Hippocampal formation (tissue), 2 donors: ENCODE results near the gene GATA2.

Experiments
- DNase-seq, 2 donors: peaks; one replicate each; lab custom pipeline; 2025; lab: John Stamatoyannopoulos, UW

Gene GATA2

DNA sequence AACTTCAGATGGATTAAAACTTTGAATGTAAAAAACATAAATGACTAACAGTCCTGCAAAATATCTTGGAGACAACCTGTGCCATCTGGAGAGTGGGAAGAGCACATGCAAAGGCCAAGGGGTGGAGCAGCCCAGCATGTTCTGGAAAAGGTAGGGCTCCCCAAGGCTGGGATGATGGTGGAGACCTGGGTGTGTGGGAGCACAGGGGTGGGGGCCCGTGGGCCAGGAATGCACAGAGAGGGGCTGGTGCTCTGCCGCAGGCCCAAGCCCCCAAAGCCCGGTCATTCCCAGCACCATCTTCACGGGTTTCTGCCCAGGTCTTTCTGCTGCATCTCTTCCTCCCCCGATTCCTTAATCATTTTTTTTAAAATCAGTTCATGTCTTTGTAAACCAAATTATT lies 9.7 kb upstream of the GATA2 start:
- DNase-seq = no peak

DNA sequence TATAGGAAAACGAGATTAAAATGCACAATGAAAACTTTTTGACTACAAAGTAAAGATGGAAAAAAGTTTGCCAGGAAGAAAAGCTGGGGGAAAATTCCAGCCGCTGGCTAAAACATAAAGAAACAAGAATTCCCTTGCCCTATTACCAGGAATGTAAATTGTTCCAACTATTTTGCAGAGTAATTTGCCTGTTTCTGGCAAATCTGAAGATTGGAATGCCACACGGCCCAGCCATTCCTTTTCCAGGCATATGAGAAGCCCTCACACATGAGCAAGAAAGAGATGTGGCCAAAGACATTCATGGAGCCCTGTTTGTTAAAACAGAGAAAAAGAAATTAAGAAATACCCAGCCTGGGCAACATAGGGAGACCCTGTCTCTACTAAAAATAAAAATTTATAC lies 8.4 kb upstream of the GATA2 start:
- DNase-seq = no peak

DNA sequence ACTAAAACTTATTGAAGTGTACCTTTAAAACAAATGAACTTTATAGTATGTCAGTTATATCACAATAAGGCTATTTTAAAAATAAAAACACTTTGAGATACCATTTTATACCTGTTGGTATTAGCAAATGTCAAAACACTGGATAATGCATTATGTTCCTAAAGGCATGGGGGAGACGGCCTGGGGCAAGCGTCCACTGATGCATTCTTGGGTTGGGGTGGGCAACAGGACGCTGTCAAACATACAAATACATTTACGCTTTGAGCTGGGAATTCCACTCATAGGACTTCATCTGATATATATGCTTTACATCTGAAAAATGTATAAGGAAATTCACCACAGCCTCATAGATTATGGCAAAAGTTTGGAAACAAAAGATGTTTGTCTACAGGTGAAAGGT lies 7.6 kb upstream of the GATA2 start:
- DNase-seq = no peak

DNA sequence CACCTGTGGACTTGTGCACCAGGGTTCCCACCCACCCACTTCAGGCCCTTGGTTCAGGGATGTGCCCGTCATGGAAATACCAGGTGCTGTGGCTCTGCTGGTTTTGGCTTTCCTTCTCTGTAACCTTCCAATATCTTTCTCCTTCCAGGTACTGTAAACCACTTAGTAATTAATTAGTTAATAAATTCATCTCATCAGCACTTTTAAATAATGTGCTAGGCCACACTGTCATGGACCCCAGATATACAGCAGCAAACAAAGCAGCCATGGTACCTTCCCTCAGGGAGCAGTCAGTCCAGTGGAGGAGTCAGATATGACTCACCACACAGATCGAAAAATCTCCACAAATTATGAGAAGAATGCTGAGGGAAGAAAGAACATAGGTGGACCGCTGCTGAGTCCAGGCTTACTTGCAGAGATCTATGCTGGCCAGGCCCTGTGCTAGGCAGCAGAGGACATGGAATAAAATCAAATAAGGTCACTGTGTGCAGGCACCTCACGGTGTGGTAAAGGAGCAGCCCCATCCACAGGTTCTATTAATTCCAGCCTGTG lies 6.8 kb upstream of the GATA2 start:
- no peak for DNase-seq

DNA sequence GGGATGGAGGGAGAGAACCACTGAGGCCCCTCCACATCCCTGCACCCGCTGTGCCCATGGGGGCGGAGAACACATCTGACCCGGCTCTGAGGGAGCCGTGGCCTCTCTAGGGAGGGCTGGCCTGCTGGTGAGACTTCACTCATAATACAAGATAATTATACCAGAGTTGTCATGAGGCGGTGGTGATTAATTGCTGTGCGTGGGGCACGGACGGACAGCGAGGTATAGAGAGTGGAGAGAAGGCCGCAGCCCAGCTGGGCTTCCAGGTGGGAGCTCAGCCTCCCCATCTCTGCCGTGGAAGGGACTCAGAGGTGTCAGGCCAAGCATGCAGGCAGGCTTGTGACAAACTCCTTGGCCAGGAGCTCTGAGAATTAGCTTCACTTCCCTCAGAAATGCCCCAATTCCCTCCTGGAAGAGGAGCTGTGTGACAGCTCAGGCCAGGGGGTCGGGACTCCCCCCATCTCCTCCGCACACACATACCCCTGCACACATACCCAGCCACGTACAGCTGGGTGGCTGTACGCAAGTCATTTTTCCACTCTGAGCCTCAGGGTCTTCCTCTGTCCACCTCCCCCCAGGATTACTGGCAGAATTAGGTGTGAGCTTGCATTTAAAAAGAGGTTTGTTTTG lies 6.0 kb upstream of the GATA2 start:
- DNase-seq = no peak

DNA sequence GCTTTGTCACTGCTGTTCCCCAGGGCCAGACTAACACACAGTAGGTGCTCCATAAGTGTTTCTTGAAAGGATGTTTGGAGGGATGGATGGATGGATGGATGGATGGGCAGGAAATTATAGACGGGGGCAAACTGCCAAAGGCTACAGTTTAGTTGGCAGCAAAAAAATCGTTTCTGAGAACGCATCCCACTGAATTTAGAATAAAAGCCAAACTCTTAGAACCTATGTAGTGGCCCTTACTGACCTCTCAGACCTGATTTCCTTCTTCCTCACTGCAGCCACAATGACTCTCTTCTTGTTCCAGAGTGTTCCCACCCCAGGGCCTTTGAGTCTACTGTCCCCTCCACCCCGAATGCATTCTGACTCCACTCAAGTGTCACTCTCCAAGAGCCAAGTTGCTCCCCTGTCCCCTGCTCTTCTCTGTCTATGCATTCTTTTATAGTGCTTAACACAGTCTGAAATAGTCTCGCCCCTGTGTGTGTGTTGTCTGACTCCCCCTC lies 5.2 kb upstream of the GATA2 start:
- no peak for DNase-seq

DNA sequence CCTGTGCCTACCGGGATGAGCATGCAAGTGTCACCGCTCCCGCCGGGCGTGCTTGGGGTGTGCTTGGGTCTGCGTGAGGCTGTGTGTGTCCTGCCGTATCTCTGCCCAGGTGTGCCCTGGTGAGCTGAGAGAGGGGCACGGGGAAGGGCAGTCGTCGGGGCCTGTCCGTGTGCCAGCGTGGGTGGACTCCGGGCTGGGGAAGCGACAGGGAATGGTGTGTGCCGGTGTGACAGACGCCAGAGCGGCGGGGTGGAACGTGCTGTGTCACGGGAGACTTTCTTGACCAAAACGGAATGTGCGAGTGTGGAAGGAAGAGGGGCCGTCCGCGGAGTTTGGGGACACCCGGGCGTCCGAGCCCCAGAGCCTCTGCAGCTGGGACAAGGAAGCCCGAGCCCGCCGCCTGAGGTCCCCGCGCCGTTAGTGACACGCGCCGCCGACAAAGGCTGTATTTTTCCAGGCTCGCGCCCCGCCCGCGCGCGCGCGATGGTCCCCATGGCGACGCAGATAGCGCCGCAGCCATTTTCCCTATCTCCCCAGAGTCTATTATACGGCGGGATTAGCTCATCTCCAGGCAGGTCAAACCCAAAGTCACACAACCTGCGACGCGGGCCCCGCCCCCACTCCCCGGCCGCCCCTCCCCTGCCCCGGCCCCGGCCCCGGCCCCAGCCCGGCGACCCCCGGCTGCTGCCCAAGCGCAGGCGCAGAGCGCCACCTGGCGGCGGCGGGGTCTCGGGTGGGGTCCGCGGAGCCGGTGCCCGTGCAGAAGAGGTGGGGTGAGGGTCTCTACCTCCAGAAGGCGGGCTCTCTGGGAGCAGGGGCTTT lies 4.5 kb upstream of the GATA2 start:
- DNase-seq = peak; percentile 21 to 70

DNA sequence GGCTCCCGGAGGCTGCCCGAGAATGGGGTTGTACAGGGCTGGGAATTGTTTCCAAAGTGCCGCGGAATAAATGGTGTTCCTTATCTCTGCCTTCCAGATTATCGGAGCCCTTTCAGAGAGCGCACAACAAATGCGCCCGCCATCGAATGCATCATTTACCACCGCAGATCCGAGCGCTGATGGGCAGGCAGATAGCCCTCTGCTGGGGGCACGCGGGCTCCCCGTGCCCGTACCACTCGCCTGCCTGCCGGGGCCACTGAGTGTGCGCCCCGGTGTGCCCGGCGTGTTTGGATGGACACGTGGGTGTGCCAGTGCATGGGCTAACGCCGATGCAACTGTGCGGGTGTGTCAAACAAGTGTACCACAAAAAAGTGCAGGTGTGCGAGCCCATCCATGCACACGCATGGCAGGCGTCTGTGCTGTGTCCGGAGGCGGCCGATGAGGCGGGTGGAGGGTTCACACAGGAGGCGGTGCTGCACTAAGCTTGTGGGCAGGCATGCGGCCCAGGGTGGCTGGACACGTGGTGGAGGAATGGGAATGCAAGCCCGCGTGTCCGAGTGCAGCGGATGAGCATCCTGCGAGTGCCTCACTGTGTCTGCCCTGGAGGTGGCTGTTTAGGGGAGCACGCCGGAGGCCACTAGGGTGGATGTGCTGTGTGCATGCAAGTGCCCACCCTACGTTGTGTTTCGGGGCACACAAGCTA lies 3.8 kb upstream of the GATA2 start:
- DNase-seq = no peak

DNA sequence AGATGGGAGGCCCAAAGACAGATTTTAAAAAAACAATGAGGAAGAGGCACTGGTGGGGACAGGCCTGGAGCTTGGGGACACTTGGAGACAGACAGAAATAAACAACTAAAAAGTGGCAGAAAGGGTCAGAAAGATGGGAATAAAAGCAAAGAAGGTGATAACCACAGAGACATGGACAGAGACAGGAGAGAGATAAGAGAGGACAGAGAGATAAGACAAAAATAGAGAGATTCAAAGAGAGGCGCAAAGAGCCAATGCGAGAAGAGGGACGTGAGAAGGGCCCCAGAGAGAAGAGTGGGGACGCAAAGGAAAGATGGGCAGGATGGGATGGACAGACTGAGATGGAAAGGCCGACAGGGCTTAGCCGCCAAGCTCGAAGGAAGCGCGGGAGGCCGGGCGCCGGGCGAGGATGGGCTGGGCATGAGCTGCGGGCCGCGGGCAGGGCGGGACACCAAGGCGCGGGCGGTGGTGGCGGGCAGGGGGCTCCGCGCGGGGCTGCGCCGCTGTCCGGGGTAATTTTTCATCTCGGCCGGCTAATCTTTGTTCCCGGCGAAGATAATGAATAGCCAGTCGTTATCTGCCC lies 3.1 kb upstream of the GATA2 start:
- DNase-seq = no peak

DNA sequence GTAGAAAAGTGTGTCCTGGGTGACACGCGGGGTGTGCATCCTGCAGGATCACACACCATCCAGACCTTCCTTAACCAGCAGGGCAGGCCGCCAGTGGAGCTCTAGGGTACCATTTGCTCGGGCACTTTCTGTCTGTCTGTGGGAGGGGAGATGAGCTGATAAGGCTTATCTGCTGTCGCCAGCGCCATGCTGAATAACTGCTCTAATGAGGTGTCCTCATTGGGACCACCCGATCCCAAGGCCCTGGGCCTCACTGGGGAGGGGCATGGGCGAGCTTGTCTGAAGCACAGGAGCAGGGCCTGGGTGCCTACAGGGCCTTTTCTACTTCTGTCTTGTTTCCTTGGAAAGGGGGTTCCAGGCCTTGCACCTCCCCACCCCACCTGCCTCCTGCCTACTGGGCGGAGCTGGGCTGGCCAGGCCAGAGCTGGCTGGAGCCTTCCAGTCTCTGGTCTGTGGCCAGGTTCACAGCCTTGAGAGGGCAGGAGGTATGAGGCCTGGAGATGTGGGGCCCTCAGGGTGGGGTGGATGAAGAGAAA lies 2.5 kb upstream of the GATA2 start:
- no peak for DNase-seq

DNA sequence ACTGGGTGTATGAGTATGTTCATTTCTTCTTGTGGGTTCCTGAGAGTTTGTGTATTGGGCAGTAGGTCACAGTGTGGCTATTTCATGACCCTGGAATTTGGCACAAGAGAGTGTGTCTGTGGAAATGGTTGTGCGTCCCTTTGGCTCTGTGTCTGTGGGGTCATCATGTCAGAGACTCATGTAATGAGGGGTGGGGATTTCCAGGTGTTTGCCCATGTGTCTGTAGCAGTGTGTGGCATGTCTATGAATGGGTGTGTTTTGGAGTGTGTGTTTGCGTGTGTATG lies 1.3 kb upstream of the GATA2 start:
- no peak for DNase-seq

DNA sequence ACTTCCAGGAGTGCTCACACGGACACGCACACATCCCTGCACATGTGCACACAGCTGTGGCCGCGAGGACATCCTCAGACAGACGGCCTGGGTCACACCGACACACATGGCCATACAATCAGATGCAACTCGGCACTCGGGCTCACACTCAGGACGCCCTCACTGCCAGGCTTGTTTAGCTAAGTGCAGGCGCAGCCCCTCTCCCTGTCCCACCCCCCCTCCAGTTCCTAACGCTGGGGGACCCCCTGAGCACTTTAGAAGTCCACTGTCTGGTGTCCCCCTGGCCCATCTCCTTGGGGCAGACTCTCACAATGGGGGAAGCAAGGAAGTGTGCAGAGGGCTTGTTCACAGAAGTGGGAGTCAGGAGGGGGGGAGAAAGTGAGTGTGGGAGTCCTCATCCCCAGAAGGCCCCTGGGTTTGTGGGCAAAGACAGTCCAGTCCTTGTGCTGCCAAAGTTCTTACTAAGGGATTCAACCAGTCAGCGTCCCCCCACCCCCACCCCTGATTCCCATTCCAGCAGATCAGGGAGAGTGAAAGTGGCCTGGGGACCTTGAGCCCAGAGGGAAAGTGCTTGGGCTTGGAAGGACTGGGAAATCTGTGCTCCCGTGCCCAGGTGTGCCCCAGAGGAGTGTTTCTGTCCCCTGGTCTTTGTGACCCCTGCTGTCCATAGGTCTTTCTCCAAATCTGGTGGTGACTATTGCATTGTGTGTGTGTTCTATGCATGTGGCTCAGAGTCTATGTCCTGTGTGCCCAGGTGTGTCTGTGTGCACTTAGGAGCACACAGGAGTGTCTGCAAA lies 767 bp upstream of the GATA2 start:
- DNase-seq = no peak

DNA sequence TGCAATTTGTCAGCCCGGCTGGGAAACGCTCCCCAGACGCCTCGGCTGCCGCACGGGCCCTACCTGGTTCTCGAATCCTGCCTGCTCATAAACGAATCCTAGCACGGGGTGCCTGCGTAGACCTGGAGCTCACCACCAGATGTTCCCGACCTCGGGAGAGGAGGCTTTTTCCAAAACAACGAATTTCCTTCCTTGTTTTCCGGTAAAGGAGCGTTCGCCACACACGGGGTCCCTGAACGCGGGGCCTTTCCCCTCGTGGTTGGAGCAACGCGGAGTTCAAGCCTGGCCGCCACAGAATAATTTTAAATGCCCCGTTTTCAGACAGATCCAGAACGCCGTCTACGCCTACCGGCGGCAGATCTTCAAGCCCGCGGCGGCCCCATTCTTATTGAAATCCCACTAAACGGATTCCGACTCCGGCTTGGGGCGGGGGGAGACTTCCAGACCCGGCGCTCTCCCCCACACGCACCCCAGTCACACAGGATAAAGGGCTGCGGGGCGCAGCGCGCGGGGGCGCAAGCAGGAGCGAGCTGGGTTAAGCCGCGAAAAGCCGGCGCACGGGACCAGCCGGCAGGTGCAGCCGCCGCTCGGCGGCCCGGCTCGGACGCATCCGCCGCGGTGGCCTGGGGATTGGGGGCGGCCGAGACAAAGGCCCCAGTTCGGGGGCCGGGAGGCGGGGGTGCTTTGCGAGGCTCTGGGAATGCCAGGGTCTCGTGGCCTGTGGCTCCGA lies 895 bp downstream of the GATA2 start:
- no peak for DNase-seq

DNA sequence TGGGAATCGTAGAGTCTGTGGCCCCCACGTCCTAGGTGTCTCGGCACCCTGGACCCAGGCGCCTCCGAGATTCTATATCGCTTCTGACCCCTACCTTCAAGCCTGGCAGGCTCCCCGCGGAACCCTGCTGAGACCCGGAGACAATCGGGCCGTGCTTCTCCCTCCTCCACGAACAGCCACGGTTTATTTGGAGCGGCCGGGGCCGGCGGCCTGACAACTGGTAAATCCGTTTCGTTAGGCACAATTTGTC lies 1.4 kb downstream of the GATA2 start:
- DNase-seq = no peak

DNA sequence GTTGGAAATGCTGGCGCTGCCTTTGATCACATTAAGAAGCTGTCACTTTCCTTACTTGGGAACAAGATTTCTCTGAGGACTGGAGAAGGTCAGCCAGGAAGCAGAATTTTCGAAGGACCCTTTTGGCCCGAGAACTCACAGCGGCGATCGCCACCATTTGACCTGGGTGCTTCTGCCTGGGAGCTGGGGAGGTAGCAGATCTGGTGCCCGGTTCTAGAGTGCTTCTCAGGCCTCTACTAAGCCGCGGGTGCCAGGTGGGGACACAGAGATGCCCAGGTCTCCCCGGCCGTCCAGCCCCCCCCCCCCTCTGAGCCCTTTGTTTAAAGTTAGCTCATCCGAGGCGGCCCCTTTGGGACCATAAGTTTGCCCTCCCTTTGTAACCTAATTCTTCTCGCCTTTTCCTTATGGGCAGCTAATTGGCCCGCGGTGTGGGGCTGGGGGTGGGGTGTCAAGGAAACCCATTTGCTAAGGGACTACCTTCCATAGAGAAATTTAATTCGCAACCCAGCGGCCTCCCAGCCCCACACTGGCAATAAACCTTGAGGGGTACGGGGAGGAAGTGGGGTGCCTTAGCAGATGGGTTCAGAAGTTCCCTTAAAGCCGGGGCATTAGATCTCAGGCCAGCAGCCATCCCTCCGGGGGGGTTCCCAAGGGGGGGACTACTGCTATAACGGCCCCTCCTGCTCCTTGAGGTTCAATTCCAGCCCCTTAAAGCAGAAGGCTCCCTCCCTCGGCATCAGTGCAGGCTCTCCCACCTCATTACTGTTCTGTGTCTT lies 1.9 kb downstream of the GATA2 start:
- DNase-seq = no peak

DNA sequence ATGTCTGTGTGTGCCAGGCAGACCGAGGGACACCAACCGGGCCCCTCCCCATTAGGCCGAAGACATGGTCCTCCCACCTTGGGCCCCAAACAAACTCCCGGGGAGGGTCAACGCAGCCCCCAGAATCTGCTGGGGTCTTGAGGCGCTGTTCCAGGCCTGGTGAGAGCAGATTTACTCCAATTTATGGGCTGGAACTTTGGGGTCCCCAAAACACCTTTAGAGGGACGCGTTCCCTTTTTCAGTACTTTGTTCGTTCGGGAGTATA lies 2.4 kb downstream of the GATA2 start:
- no peak for DNase-seq

DNA sequence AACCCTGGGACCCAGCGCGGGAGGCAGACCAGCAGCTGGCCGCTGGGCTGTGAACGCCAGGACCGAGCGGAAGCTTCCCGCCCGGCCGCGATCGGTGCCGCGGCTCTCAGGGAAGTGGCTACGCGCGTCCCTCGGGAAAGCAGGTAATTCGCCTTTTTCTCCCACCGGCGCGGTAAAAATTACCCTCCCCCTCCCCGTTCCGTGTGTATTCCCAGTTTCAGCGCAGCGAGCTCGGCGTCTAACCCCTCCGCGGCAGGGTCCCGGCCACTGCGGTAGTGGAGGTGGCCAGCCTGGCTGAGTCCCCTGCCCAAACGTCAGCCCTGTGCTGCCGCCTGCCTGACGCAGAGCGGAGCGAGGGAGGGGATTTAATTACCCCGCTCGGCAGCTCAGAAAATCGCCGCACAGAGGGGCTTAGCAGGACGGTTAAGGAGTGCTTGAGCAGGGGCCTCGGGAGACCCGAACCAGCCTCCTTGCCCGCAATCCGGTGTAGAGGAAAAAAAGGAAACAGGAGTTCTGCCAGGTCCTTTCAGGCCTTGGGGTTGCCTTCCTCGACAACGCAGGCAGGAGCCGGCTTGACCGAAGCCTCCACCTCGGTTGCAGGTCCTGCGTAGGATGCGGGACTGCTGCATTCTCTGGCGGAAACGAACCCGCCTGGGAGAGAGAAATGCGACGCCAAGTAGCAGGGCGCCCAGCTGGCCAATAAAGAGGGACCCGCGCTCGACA lies 2.9 kb downstream of the GATA2 start:
- no peak for DNase-seq

DNA sequence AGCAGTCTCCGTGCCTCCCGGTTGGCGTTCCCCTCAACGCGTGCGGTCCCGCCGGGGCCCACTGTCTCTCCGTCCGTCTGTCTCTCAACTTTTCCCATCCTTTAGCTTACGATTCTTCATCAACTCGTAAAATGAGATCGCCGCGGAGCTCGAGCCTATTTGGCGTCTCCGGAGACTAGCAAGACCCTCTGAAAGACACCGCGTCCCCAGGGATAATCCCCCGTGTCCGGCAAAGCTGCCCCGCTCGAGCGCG lies 3.4 kb downstream of the GATA2 start:
- no peak for DNase-seq

DNA sequence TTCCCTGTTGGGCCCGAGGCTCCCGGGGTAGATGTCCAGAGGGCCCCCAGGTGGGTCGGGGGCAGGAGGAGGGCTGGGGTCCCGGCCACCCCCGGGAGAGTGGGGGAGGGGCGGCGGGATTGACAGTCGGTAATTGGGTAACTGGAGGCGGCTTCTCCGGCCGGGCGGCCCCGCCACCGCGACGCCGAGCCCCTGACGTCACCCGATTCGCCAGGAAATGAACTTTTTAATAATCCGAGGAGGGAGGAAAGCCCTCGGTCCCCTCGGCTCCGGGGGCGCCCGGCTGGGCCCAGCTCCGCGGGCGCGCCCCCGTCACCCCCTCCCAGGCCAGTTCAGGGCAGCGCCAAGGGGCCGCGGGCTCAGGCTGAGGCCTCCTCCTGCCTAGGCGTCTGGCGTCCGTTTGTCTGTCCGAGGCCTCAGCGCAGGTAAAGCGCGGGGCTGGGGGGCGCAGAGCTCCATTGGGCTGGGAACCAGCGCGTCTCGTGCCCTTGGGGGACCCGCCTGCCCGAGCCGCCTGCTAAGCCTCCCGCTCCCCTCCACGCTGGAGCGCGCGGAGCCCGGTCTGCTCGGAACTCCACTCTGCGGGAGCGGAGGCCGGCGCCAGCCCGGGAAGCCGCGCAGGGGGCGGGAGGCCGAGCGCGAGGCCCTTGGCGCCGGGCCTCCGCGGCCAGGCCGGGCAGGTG lies 3.9 kb downstream of the GATA2 start:
- no peak for DNase-seq

DNA sequence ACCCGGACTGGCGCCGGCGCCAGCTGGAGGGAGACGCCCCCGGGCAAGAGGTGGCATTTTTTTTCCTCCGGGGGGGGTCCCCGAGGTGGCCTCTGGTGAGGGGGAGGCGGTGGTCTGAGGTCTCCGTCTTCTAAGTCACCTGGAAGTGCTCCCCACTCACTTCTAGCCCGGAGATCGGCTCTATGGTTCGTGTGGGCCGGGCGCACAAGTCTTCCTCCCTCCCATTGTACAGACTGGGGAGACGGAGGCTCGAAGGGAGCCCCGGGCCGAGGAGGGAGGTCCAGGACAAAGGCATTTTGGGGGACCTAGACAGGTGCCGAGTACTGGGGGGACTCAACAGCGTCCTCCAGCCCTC lies 4.4 kb downstream of the GATA2 start:
- DNase-seq = no peak
